Epithelial cell of esophagus (primary cell): ENCODE measurements around the gene OBI1.

Experiments used
- DNase-seq: peaks from one replicate; pipeline ENCODE4 v3.0.0; 2010; ENCODE audit warnings: low read depth
- H3K4me3 ChIP-seq: 2 replicates; pipeline ENCODE4 v1.5.1; 2011; ENCODE audit warnings: mild to moderate bottlenecking, low read length, control low read depth
- TF ChIP-seq, protein P1 (sequence below): IDR thresholded peaks from 2 replicates; pipeline ENCODE4 v1.5.1; 2011; ENCODE audit warnings: low read depth, mild to moderate bottlenecking, low read length, control low read depth, inconsistent platforms; ENCODE audit not compliant: insufficient read depth; ENCODE audit errors: missing control alignments

Gene OBI1

DNA sequence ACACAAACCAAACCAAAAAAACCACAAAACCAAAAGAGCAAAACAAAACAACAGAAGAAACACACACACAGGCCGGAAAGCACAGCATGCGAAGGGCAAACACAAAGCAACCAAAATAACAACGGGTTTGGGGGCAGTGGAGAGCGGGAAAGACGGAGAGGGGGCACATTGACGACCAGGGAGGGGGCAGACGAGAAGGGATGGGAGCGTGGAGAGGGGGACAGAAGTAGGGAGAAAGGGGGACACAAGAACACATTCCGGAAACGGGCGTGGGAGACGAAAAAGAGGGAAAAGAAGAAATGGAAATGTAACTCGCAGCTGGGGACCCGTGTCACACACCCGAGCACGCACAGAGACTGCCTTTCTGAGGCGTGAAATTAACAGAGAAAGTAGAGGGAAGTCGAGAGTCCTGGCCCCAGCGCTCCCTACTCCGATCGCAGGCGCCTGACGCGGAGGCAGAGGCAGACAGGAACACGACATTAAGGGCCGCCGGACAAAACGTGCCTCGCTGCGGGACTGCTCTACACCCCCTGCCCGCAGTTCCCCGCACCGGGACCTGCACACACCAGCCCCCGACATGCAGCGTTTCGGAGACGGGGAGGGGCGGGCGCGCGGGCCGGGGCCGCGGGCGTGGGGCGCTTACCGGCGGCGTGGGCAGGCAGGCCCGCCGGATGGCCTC, 56.3 kb downstream of the OBI1 start:
- DNase-seq, result no peak
- H3K4me3 ChIP-seq, result peak overlapping the region; percentile 16
- TF ChIP-seq, protein P1, sequence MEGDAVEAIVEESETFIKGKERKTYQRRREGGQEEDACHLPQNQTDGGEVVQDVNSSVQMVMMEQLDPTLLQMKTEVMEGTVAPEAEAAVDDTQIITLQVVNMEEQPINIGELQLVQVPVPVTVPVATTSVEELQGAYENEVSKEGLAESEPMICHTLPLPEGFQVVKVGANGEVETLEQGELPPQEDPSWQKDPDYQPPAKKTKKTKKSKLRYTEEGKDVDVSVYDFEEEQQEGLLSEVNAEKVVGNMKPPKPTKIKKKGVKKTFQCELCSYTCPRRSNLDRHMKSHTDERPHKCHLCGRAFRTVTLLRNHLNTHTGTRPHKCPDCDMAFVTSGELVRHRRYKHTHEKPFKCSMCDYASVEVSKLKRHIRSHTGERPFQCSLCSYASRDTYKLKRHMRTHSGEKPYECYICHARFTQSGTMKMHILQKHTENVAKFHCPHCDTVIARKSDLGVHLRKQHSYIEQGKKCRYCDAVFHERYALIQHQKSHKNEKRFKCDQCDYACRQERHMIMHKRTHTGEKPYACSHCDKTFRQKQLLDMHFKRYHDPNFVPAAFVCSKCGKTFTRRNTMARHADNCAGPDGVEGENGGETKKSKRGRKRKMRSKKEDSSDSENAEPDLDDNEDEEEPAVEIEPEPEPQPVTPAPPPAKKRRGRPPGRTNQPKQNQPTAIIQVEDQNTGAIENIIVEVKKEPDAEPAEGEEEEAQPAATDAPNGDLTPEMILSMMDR, result no peak

DNA sequence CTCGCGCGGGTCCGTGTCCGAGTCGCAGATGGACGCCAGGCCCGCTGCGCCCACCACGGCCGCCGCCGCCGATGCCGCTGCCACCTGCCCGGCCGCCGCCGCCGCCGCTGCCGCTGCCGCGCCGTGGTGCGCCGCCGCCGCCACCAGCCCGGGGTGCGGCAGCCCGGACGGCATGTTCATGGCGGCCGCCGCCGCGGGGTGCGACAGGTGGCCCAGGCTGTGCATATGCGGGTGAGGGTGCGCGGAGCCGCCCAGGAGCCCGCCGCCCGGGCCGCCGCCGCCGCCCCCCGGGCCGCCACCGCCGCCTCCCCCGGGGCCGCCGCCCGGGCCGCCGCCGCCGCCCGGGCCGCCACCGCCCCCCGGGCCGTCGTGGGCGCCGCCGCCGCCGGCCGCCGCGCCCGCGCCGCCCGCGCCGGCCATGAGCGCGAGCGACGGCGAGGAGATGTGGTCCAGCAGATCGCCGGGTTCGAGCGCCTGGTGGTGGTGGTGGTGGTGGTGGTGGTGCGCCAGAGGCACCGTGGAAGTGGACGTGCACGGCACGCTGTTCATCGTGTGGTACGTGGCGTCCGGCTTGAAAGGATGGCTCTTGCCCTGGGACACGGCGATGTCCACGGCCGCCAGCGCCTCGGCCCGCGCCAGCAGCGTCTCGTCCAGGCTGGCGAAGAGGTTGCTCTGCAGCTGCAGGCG, 56.9 kb downstream of the OBI1 start:
- TF ChIP-seq, protein P1, result no peak
- DNase-seq, result no peak
- no peak overlapping the region for H3K4me3 ChIP-seq

DNA sequence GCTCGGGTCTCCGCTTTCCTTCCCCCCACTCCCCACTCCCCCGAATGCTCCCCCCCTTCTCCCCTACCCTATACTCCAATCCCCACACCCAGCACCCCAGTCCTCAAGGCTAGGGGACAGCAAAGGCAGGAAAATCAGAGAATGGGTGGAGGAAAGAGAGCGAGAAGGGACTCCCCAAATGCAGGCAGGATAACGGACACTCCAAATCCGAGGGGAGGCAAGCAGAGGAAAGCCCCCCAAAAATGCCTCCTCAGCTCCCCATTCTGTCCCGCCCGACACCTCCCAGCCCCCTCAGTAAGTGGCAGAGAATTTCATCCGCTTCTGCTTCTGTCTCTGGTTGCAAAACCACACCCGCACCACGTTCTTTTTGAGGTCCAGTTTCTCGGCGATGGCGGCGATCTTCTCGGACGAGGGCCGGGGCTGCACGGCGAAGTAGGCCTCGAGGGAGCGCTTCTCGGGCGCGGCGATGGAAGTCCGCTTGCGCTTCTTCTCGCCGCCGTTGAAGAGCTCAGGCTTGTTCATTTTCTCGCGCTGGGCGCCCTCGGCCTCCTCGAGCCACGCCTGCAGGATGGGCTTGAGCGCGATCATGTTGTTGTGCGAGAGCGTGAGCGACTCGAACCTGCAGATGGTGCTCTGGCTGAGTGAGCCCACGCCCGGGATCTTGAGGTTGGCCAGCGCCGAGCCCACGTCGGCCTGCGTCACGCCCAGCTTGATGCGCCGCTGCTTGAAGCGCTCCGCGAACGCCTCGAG, 57.7 kb downstream of the OBI1 start:
- DNase-seq, result no peak
- TF ChIP-seq, protein P1, result no peak
- no peak overlapping the region for H3K4me3 ChIP-seq

DNA sequence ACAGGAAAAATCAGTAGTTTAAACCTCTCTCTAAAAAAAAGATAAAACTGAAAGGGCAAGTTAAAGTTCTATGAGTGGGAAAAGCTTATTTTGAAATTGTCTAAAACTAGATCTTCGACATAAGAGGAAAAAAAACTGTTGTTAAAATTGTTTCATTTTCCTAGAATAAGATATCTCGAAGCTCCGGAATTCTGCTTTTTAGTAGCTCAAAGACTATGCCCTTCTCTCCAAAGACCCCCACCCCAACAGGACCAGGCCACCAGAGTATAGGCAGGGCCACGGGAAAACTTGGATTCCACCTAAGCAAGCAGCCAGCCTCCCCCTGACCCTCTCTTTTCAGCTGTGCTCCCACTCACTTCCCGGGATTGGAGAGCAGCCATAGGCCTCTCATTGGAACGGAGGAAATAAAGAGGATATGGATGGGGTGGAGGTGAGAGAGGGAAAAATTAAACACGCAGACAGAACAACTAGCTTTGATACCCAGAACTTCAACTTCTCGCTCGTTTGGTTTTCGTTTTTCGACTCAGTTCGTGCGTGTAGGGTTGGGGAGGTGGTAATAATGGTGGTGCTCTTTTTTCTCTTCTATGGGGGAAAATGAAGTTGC, 58.6 kb downstream of the OBI1 start:
- TF ChIP-seq, protein P1, result no peak
- no peak for DNase-seq
- H3K4me3 ChIP-seq, result no peak overlapping the region

DNA sequence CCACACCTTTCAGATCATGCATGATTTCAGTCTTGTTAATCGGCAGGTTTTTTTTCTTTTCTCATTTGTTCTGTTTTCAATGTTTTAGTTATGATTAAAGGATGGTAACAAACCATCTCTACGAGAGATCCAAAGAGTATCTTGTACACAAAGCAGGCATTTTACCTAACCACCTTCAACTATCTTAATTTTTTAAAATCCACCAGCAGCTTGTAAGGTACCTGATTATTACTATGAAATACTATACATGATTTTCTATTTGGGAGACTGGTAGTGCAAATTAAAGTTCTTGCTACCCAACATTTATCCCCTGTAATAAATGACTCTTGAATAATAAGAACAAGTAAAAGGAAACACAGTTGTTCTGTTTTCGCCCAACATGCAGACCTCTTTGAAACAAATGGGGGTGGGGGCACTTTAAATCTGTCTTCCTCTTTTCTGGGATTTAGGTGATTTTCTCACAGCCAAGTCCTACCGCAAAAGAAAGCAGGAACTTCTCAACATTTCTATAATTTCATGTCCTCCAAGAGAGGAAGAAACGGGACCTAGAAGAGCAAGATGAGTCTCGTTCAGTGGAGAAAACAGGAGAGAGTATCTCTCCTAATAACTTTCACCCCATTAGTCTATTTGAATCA, 59.2 kb downstream of the OBI1 start:
- H3K4me3 ChIP-seq, result no peak overlapping the region
- DNase-seq, result no peak
- TF ChIP-seq, protein P1, result no peak

GRCh38 chr13:78598966-78599644, 59.9 kb downstream of the OBI1 start:
- no peak for DNase-seq
- no peak overlapping the region for H3K4me3 ChIP-seq
- TF ChIP-seq, protein P1, result no peak
